HG03045 (cell line): Measurements from ENCODE around the gene ZEB1.

Experiments
- ATAC-seq: cut with Tn5 transposase; IDR thresholded peaks from one replicate; pipeline ENCODE4 v1.9.1; 2021; ENCODE audit warnings: mild to moderate bottlenecking, moderate library complexity; ENCODE audit not compliant: unreplicated experiment

ZEB1 gene

GRCh38 chr10:31574577-31574976, 255.6 kb downstream of the ZEB1 start:
- ATAC-seq = no peak

- ATAC-seq = no peak
Measured at GRCh38 chr10:31578181-31578852, 259.3 kb downstream of the ZEB1 start.

GRCh38 chr10:31578951-31579350, 259.9 kb downstream of the ZEB1 start:
- ATAC-seq = no peak
